ENCODE measurements around the gene AOX1.
"Not testable (repeated sequence)": the region's sequence is repeated elsewhere in the genome, so short reads cannot be mapped to it uniquely, and the experiment has no call there.

Gene AOX1

GRCh38 chr2:200681697-200682096, 95.9 kb downstream of the AOX1 start:
- TF ChIP-seq CTCF (IDR thresholded peaks at IDR 0.05), result no peak
- no peak overlapping the region for H3K4me3 ChIP-seq
- H3K9me3 ChIP-seq, result no peaks in the 10 kb centered on the region
- H3K27me3 ChIP-seq, result no peaks in the 10 kb centered on the region
- H3K27ac ChIP-seq, result no peak overlapping the region
- peaks cover 0 to 23% (median 6%) of the 10 kb centered on the region in 4 donors for H3K4me1 ChIP-seq
- intact Hi-C loops (cut with DNase I; ENCODE audit: low total_unique reads), result no loop called here
- H3K36me3 ChIP-seq, result no peaks in the 10 kb centered on the region
- no peak for DNase-seq

GRCh38 chr2:200682407-200682806, 96.6 kb downstream of the AOX1 start:
- intact Hi-C loops (cut with DNase I; ENCODE audit: low total_unique reads); H3K27ac ChIP-seq; DNase-seq; H3K9me3 ChIP-seq; H3K4me3 ChIP-seq; H3K36me3 ChIP-seq; H3K27me3 ChIP-seq: not testable (repeated sequence)
- H3K4me1 ChIP-seq, result peaks cover 0 to 18% (median 6%) of the 10 kb centered on the region in 4 donors

GRCh38 chr2:200687922-200688920, 102.4 kb downstream of the AOX1 start:
- Histone ChIP-seq H3K27me3 (no peaks in the 10 kb centered on the region), H3K9me3 (no peaks in the 10 kb centered on the region), H3K27ac (no peak overlapping the region), H3K36me3 (no peaks in the 10 kb centered on the region), H3K4me1 (no peaks in the 10 kb centered on the region), H3K4me3 (no peak overlapping the region)
- no peak for DNase-seq
- TF ChIP-seq CTCF (IDR thresholded peaks at IDR 0.05), result no peak
- intact Hi-C loops (cut with DNase I; ENCODE audit: low total_unique reads), result no loop called here

- Histone ChIP-seq H3K27me3 (no peaks in the 10 kb centered on the region), H3K36me3 (no peaks in the 10 kb centered on the region), H3K4me1 (no peaks in the 10 kb centered on the region), H3K9me3 (no peaks in the 10 kb centered on the region), H3K27ac (no peak overlapping the region), H3K4me3 (no peak overlapping the region)
- no peak for DNase-seq
- no peak for TF ChIP-seq CTCF (IDR thresholded peaks at IDR 0.05)
- intact Hi-C loops (cut with DNase I; ENCODE audit: low total_unique reads), result no loop called here
Observed at GRCh38 chr2:200689115-200689514, 103.3 kb downstream of the AOX1 start.

GRCh38 chr2:200693836-200694470, 108.1 kb downstream of the AOX1 start:
- H3K9me3 ChIP-seq, result no peaks in the 10 kb centered on the region
- no peak for TF ChIP-seq CTCF (IDR thresholded peaks at IDR 0.05)
- no peaks in the 10 kb centered on the region for H3K27me3 ChIP-seq
- intact Hi-C loops (cut with DNase I; ENCODE audit: low total_unique reads), result no loop called here
- H3K4me3 ChIP-seq, result no peak overlapping the region
- no peaks in the 10 kb centered on the region for H3K4me1 ChIP-seq
- H3K27ac ChIP-seq, result no peak overlapping the region
- DNase-seq, result no peak
- no peaks in the 10 kb centered on the region for H3K36me3 ChIP-seq

GRCh38 chr2:200695191-200695590, 109.4 kb downstream of the AOX1 start:
- Histone ChIP-seq H3K27ac (no peak overlapping the region), H3K4me3 (no peak overlapping the region), H3K4me1 (no peaks in the 10 kb centered on the region), H3K36me3 (no peaks in the 10 kb centered on the region), H3K9me3 (no peaks in the 10 kb centered on the region), H3K27me3 (no peaks in the 10 kb centered on the region)
- no peak for TF ChIP-seq CTCF (IDR thresholded peaks at IDR 0.05)
- intact Hi-C loops (cut with DNase I; ENCODE audit: low total_unique reads), result no loop called here
- peak in 1 of 2 donors; percentile 48 for DNase-seq
